NB4 (cell line): Measurements from ENCODE around the gene MRRF.

ENCODE experiments used
- MYC ChIP-seq: IDR thresholded peaks from 2 replicates; pipeline ENCODE4 v1.6.1; 2011; ENCODE audit warnings: low read depth, low read length
- POLR2A ChIP-seq: IDR thresholded peaks from 2 replicates; pipeline ENCODE4 v1.6.1; 2011; ENCODE audit warnings: mild to moderate bottlenecking; ENCODE audit not compliant: insufficient read length; ENCODE audit errors: extremely low read depth
- TF ChIP-seq, protein P1 (sequence below): IDR thresholded peaks from one replicate; pipeline ENCODE4 v1.5.1; 2012; ENCODE audit warnings: low read depth, low read length
- TF ChIP-seq, protein P2 (sequence below): IDR thresholded peaks from 2 replicates; pipeline ENCODE4 v1.6.1; 2011; ENCODE audit warnings: low read depth, low read length

DNA sequence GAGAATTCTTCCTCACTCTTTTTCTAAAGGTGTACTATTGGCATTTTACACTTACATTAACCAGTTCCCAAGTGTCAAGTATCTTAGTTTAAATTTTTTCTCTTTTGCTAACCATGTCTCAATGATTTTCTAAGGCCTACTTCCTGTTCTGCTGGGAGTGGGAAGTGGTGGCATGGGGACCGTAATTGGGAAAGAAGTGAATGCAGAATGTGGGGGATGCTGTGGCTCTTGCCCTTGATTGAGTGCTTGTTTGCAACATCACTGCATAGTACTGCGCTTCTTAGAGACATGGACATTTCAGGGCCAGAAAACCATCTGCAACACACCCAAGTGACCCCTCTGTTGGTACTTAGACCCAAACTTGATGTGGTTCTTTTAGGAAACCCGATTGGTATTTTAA is 32.8 kb downstream of the MRRF start:
- TF ChIP-seq POLR2A (no peak), MYC (no peak)
- TF ChIP-seq, protein P1, sequence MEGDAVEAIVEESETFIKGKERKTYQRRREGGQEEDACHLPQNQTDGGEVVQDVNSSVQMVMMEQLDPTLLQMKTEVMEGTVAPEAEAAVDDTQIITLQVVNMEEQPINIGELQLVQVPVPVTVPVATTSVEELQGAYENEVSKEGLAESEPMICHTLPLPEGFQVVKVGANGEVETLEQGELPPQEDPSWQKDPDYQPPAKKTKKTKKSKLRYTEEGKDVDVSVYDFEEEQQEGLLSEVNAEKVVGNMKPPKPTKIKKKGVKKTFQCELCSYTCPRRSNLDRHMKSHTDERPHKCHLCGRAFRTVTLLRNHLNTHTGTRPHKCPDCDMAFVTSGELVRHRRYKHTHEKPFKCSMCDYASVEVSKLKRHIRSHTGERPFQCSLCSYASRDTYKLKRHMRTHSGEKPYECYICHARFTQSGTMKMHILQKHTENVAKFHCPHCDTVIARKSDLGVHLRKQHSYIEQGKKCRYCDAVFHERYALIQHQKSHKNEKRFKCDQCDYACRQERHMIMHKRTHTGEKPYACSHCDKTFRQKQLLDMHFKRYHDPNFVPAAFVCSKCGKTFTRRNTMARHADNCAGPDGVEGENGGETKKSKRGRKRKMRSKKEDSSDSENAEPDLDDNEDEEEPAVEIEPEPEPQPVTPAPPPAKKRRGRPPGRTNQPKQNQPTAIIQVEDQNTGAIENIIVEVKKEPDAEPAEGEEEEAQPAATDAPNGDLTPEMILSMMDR, result no peak
- TF ChIP-seq, protein P2, sequence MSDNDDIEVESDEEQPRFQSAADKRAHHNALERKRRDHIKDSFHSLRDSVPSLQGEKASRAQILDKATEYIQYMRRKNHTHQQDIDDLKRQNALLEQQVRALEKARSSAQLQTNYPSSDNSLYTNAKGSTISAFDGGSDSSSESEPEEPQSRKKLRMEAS, result no peak
